SK-N-SH treated with all-trans-retinoic acid at 6 μM for 48 hours (cell line): ENCODE measurements around the gene DCPS.

Experiments used
- ATAC-seq: fragments of 200-7000 bp; cut with Tn5 transposase; 3 replicates; pipeline ENCODE4 v1.9.1; 2020; ENCODE audit warnings: mild to moderate bottlenecking, moderate library complexity
- BACH2 ChIP-seq: fragments of 250-450 bp; sonication (Bioruptor Pico); IDR thresholded peaks from 2 replicates; pipeline ENCODE4 v1.9.0; 2021; ENCODE audit warnings: mild to moderate bottlenecking, borderline replicate concordance
- CREB5 ChIP-seq: fragments of 250-450 bp; sonication (Bioruptor Pico); IDR thresholded peaks from 2 replicates; pipeline ENCODE4 v1.5.1; 2020; ENCODE audit warnings: low read depth, mild to moderate bottlenecking, moderate library complexity
- ISL1 ChIP-seq: fragments of 250-450 bp; sonication (Bioruptor Pico); IDR thresholded peaks from 2 replicates; pipeline ENCODE4 v2.1.2; 2022; ENCODE audit warnings: mild to moderate bottlenecking, moderate library complexity
- OSR1 ChIP-seq: fragments of 250-450 bp; sonication (Bioruptor Pico); IDR thresholded peaks from 2 replicates; pipeline ENCODE4 v1.8.0; 2022; ENCODE audit warnings: moderate library complexity, mild to moderate bottlenecking, inconsistent platforms
- PPARA ChIP-seq: fragments of 250-450 bp; sonication (Bioruptor Pico); IDR thresholded peaks from 2 replicates; pipeline ENCODE4 v1.5.0; 2020; ENCODE audit warnings: mild to moderate bottlenecking, borderline replicate concordance
- SNAI2 ChIP-seq: fragments of 250-450 bp; sonication (Bioruptor Pico); IDR thresholded peaks from 2 replicates; pipeline ENCODE4 v1.5.0; 2020; ENCODE audit warnings: mild to moderate bottlenecking, moderate library complexity
- TOX ChIP-seq: fragments of 250-450 bp; sonication (Bioruptor Pico); IDR thresholded peaks from 2 replicates; pipeline ENCODE4 v1.8.0; 2021; ENCODE audit warnings: mild to moderate bottlenecking, moderate library complexity, borderline replicate concordance
- ZFP3 ChIP-seq: fragments of 250-450 bp; sonication (Bioruptor Pico); IDR thresholded peaks from 2 replicates; pipeline ENCODE4 v1.5.0; 2020; ENCODE audit warnings: mild to moderate bottlenecking, moderate library complexity
- ZNF70 ChIP-seq: fragments of 450-650 bp; formaldehyde crosslinking; IDR thresholded peaks from 2 replicates; pipeline ENCODE4 v1.5.0; 2020; ENCODE audit warnings: mild to moderate bottlenecking, moderate library complexity
- TF ChIP-seq, protein P1 (sequence below): fragments of 250-450 bp; sonication (Bioruptor Pico); IDR thresholded peaks from 2 replicates; pipeline ENCODE4 v1.8.0; 2021; ENCODE audit warnings: low read depth, mild to moderate bottlenecking, moderate library complexity, borderline replicate concordance
- TF ChIP-seq, protein P2 (sequence below): fragments of 250-450 bp; sonication (Bioruptor Pico); IDR thresholded peaks from 2 replicates; pipeline ENCODE4 v1.5.1; 2021; ENCODE audit warnings: mild to moderate bottlenecking, moderate library complexity
- TF ChIP-seq, protein P3 (sequence below): fragments of 250-450 bp; sonication (Bioruptor Pico); IDR thresholded peaks from 2 replicates; pipeline ENCODE4 v1.8.0; 2020; ENCODE audit warnings: mild to moderate bottlenecking, moderate library complexity, borderline replicate concordance

Gene DCPS

DNA sequence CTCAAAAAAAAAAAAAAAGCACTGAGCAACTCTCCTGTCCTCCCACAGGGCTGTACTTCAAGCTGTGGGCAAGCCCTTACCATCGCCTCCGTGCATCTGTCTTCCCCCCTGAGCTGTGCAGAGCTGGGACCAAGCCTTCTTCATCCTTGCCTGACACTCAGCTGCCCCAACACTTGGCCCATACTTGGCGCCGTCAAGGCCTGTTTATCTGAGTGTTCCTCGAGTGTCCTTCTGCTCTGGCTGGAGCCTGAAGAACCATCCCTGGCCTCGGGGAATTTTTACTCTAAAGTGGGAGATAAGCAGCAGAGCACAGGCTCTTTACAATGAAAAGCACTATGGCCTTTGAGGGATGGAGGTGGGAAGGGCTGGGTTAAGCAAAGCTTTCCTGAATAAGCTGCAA, 22.6 kb upstream of the DCPS start:
- TF ChIP-seq, protein P1, sequence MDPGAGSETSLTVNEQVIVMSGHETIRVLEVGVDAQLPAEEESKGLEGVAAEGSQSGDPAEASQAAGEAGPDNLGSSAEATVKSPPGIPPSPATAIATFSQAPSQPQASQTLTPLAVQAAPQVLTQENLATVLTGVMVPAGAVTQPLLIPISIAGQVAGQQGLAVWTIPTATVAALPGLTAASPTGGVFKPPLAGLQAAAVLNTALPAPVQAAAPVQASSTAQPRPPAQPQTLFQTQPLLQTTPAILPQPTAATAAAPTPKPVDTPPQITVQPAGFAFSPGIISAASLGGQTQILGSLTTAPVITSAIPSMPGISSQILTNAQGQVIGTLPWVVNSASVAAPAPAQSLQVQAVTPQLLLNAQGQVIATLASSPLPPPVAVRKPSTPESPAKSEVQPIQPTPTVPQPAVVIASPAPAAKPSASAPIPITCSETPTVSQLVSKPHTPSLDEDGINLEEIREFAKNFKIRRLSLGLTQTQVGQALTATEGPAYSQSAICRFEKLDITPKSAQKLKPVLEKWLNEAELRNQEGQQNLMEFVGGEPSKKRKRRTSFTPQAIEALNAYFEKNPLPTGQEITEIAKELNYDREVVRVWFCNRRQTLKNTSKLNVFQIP, result no peak
- no peak for TF ChIP-seq BACH2 (CRISPR knock-in tag)
- TF ChIP-seq, protein P2, sequence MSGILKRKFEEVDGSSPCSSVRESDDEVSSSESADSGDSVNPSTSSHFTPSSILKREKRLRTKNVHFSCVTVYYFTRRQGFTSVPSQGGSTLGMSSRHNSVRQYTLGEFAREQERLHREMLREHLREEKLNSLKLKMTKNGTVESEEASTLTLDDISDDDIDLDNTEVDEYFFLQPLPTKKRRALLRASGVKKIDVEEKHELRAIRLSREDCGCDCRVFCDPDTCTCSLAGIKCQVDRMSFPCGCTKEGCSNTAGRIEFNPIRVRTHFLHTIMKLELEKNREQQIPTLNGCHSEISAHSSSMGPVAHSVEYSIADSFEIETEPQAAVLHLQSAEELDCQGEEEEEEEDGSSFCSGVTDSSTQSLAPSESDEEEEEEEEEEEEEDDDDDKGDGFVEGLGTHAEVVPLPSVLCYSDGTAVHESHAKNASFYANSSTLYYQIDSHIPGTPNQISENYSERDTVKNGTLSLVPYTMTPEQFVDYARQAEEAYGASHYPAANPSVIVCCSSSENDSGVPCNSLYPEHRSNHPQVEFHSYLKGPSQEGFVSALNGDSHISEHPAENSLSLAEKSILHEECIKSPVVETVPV (CRISPR knock-in tag), result no peak
- TF ChIP-seq, all 23 proteins: peak for 0
- no peak for ATAC-seq

DNA sequence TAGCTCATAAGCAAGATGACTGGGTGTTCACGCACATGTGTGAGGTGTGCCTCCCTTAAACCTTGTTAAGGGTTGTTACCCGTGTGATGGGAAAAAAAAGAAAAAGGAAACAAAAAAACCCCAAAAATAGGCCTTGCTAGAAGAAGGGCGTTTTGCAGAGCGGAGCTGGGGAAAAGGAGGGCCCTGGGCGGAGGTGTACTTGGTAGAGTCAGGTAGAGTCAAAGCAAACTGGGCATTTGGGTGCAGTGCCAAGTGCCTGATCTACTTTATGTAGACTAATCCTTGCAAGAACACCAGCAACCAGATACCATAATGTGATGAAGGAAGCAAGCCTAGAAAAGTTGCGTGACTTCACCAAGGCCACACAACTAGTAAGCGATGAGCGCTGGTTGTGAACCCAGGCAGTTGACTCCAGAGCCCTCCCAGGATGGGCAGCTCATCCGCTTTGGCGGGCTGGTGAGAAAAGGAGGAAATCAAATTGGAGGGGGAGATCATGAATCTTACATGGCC, 22.1 kb upstream of the DCPS start:
- TF ChIP-seq TOX (CRISPR knock-in tag) (no peak), CREB5 (CRISPR knock-in tag) (no peak), PPARA (CRISPR knock-in tag) (no peak), ZNF70 (CRISPR knock-in tag) (no peak), ZFP3 (no peak), OSR1 (CRISPR knock-in tag) (no peak), BACH2 (CRISPR knock-in tag) (no peak), SNAI2 (CRISPR knock-in tag) (no peak), ISL1 (no peak)
- TF ChIP-seq, protein P2 (CRISPR knock-in tag), result no peak
- TF ChIP-seq, protein P3, sequence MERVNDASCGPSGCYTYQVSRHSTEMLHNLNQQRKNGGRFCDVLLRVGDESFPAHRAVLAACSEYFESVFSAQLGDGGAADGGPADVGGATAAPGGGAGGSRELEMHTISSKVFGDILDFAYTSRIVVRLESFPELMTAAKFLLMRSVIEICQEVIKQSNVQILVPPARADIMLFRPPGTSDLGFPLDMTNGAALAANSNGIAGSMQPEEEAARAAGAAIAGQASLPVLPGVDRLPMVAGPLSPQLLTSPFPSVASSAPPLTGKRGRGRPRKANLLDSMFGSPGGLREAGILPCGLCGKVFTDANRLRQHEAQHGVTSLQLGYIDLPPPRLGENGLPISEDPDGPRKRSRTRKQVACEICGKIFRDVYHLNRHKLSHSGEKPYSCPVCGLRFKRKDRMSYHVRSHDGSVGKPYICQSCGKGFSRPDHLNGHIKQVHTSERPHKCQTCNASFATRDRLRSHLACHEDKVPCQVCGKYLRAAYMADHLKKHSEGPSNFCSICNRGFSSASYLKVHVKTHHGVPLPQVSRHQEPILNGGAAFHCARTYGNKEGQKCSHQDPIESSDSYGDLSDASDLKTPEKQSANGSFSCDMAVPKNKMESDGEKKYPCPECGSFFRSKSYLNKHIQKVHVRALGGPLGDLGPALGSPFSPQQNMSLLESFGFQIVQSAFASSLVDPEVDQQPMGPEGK (CRISPR knock-in tag), result no peak
- TF ChIP-seq, all 23 proteins: peak for 0
- ATAC-seq, result no peak

GRCh38 chr11:126282361-126282735, 21.5 kb upstream of the DCPS start:
- TF ChIP-seq ISL1, result no peak
- peak; percentile 80 for TF ChIP-seq ZNF70 (CRISPR knock-in tag)
- ATAC-seq, result peak; percentile 68

GRCh38 chr11:126282736-126283591, 20.9 kb upstream of the DCPS start, which contains the start of gene TIRAP:
TSS of gene TIRAP (plus strand) at chr11:126283093. CDS start at chr11:126290895, 7,802 bp downstream.
- TF ChIP-seq, protein P1, result no peak
- TF ChIP-seq, protein P3 (CRISPR knock-in tag), result peak; percentile 19; the same call in 1 of the 2 replicates
- ATAC-seq, result peak; percentile 88
